GM21717 (cell line): ENCODE measurements around the gene RGS2.

Experiments
- ATAC-seq: cut with Tn5 transposase; IDR thresholded peaks from one replicate; pipeline ENCODE4 v1.9.1; 2021; ENCODE audit warnings: mild to moderate bottlenecking, moderate library complexity; ENCODE audit not compliant: unreplicated experiment

The RGS2 gene

GRCh38 chr1:192826791-192827546 is 18.1 kb downstream of the RGS2 start:
- no peak for ATAC-seq

- no peak for ATAC-seq
Observed at GRCh38 chr1:192830595-192831246, 21.9 kb downstream of the RGS2 start.

DNA sequence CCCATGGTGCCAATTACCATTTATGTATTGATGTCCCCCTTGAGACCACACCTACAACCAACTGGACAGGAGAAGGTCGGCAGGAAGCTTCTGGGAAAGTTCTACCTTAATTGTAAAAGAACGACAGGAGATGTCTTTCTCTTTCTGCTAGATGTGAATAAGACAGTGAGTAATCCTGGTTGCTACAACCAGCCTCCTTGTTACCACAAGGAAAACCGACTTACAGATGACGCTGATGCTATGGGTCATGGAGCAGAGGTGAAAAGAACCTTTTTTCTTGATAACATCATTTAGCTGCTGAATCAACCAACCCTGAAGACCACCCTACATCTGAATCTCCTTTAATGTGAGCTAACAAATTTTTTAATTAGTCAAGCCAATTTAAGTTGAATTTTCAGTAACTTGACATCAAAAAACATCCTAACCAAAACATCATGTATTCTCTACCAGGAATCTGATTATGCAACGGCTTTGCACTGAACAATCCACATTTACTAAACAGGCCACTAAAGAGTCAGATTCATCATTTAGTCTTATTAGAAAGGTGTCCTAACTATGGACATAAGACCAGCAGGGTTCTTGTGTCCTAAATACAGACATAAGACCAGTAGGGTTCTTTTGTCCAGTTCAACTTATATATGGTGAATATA is 23.0 kb downstream of the RGS2 start:
- ATAC-seq: no peak

- no peak for ATAC-seq
Observed at GRCh38 chr1:192832492-192832891, 23.7 kb downstream of the RGS2 start.

DNA sequence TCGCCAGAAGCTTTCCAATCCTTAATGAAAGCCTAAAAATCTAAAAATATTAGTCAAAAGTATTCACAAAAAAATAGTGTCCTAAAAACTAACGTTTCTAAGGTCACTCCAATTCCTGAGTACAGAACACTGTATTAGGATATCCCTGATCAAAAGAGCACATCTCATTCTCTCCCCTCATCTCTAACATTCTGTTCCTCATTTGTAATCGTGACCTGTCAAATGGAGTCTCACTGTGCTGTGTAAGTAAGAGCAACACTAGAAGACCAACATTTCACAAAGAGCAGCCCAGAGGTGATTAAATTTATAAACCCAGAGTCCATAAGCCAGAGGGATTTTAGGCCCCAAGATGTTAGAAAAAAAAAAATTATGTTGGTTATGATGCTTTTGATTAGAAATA is 26.3 kb downstream of the RGS2 start:
- ATAC-seq: no peak

DNA sequence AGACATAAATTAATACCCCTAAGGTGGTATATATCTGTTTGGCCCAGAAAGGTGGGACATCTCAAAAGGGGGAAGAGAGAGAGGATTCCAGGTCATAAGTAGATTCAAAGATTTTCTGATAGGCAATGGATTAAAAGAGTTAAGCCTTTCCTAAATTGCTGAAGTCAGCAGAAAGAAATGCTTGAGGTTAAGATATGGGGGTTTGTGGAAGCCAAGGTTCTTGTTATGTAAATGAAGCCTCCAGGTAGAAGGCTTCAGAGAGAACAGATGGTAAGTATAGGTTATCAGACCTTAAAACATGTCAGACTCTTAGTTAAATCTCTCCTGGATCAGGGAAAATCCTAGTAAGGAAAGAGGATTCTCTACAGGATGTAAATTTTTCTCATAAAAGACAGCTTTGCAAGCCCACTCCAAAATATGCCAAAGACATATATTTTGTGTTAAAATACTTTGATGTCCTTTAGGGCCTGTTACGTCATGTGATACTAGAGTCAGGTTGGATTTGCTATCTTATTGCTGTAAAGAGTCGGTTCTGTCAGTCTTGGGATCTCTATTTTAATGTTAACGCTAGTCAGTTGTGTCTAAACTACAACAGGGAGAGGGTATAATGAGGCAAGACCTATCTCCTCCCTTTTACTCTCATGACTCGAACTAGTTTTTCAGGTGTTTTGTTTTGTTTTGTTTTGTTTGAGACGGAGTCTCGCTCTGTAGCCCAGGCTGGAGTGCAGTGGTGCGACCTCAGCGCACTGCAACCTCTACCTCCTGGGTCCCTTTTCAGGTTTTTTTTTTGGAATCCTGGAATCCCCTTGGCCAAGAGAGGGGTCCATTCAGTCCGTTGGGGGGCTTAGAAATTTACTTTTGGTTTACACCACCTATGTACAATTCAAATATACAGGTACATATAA is 30.6 kb downstream of the RGS2 start:
- ATAC-seq: no peak

DNA sequence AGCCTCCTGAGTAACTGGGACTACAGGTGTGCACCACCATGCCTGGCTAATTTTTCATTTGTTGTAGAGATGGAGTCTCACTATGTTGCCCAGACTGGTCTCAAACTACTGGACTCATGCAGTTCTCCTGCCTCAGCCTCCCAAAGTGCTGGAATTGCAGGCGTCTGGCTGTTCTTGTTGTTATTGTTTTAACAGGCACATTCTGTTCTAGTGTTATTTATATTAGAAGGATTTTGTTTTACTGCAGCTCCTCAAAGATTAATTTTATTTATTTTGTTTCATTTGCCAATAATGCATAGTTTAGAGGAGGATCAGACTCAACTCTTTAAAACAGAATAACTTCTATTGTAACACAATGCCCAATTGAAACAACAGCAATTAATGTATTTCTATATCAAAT is 35.5 kb downstream of the RGS2 start:
- ATAC-seq: no peak

DNA sequence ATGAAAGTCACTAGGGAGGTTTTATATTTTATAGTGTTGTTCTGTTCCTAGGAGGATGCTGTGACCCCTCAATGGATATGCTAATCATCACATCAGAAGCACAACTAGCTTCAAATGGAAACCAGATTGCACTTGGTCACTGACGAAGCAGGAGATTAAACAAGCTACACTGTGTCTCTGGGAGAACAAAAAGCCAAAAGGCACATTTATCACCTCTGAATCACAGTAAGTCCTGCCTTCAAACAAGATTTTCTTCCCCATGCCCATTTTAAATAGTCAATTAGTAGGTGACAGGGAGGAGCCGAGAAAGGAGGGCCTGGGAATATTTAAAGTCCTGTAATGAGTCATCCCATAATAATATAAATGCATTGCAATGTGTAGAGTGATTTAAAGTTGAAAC is 38.1 kb downstream of the RGS2 start:
- no peak for ATAC-seq

DNA sequence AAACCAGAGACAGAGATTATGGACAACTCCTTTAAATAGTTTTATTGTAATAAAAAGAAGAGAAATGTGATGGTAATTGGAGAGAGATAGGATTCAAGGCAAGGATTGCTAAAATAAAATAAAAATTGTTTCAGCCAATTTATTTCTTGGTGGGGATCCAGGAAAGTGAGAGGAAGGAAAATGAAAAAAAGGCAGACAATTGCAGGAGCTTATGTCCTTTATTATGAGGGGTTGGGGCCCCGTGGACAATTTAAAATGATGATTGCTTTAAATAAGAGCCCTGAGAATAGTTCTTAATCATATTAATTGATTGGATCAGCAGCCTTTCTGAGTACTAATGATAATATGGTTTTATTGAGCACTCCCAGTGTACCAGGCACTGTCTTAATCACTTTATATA is 40.2 kb downstream of the RGS2 start:
- ATAC-seq: no peak

GRCh38 chr1:192849442-192849841 is 40.6 kb downstream of the RGS2 start:
- no peak for ATAC-seq

GRCh38 chr1:192852001-192852947 is 43.4 kb downstream of the RGS2 start:
- no peak for ATAC-seq

DNA sequence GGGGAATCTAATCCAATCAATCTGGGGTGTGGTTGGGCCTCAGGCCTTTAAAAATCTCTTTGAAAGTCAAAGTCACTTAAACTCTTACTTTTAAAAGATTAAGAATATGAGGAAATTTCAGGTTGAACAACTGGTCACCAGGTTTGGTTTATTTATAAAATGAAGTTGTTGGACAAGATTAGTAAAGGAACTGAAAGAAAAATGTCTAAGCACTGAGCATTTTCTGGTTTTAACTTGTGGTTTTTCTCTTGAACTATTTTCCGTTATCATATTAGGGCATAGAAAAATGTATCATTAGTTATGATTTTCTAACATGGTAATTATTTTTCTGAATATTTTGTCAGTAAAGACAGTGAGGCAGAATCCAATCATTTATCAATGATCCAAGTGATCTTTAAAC is 49.6 kb downstream of the RGS2 start:
- ATAC-seq: no peak

- ATAC-seq: no peak
Observed at GRCh38 chr1:192859808-192860207, 51.0 kb downstream of the RGS2 start.

DNA sequence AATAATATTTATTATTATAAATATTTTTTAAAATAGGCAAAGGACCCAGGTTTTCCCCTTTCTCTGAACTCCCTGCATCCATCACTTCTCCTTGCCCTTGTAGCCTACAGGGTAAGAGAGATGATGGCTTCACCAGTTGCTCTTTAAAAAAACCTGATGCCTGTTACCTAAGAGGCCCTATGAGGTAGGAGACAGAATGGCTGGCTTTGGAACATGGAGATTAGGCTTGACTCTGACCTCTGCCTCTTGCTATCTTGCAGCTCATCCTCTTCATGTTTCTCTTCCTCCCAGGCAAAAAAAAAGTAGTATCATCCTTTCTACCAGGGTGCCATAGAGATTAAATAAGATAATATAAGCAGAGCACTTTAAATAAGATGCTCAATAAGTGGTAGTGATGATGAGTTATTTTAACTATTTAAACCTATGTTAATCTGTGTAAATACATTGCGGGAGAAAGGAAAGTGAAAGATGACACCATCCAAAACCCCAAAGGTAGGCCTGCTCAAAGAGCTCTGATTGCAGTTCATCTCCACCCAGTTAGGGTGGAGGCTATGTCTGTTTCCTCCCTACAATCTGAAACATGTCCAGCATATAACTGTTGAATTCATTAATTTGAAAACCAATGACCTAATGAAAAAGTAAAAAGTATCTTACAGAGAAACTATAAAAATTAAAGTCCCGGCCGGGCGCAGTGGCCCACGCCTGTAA is 51.8 kb downstream of the RGS2 start:
- ATAC-seq: no peak

DNA sequence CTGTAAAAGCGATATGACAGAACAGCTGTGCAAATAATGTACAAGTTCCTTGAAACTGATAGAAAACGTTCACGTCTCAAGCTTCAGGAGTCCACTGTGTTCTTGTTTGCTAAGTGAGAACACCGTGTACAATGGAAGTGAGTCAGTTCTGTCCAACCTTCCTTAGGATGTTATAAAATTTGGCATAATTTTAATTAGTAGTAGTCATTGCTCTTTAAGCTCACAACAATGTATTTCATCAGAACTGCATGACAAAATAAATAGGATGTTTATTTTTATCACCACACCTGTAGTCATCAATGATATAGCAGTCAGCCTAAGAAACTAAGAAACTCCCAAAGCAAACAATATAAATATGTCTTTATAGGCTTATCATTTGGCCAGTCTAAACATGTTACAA is 53.0 kb downstream of the RGS2 start:
- ATAC-seq: no peak
